ENCODE measurements around the gene ZNF275. TPM values are rescaled to one million over a fixed set of nuclear protein-coding genes. Genes with fewer than 3 reads are reported as not detected.

The ZNF275 gene
- total and polyA plus RNA-seq, 9 donors, result 27.5 to 75.9 (median 49.6) TPM

GRCh38 chrX:153339662-153340061, 5.7 kb downstream of the ZNF275 start:
- no peak for DNase-seq

DNA sequence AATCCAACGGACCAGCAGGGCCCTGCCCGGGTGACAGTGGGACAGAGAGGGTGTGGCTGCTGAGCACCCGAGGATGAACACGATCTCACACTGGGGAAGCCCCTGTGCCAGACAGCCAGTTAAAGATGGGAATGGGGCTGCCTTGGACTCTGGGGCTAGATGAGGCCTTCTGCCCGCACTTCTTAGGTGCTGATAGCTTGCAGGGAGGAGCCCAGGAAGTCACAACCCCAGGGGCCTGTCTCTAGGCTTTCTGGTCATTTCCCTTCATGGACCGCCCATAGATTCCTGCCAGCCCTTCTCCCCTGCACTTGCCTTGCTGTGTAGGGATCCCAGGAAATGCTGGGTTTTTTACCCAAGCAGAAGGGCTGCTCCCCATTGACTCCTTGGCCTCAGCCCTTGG, 6.2 kb downstream of the ZNF275 start:
- WGBS, 3 donors, result 76 to 87% (median 80%) methylated on average over 6 of the region's 6 CpGs
- intact Hi-C loops (cut with DNase I), result no loop called here
- Histone ChIP-seq H3K27me3 (no peaks in the 10 kb centered on the region), H3K27ac (no peak overlapping the region), H3K9me3 (peaks cover 0 to 5% of the 10 kb centered on the region in 2 donors), H3K36me3 (no peaks in the 10 kb centered on the region), H3K4me3 (no peak overlapping the region), H3K4me1 (ENCODE audit: insufficient read depth) (peaks cover 10% of the 10 kb centered on the region)
- DNase-seq, result no peak
- no peak for TF ChIP-seq CTCF (IDR thresholded peaks at IDR 0.05)
- TF ChIP-seq EP300 (IDR thresholded peaks at IDR 0.05), result no peak
- no peak for TF ChIP-seq POLR2A (IDR thresholded peaks at IDR 0.05)

More at GRCh38 chrX:153339662-153340061, 5.7 kb downstream of the ZNF275 start:
- Histone ChIP-seq H3K4me3 (no peak overlapping the region), H3K27me3 (no peaks in the 10 kb centered on the region), H3K9me3 (peaks cover 0 to 5% of the 10 kb centered on the region in 2 donors), H3K4me1 (ENCODE audit: insufficient read depth) (peaks cover 10% of the 10 kb centered on the region), H3K27ac (no peak overlapping the region), H3K36me3 (no peaks in the 10 kb centered on the region)
- intact Hi-C loops (cut with DNase I), result no loop called here
- 79 to 81% (median 80%) methylated on average over 4 of the region's 4 CpGs for WGBS, 3 donors
- TF ChIP-seq POLR2A (IDR thresholded peaks at IDR 0.05) (no peak), EP300 (IDR thresholded peaks at IDR 0.05) (no peak), CTCF (IDR thresholded peaks at IDR 0.05) (no peak)

- no peaks in the 10 kb centered on the region for H3K27me3 ChIP-seq
- no peak overlapping the region for H3K27ac ChIP-seq
- H3K4me1 ChIP-seq (ENCODE audit: insufficient read depth), result peaks cover 7% of the 10 kb centered on the region
- no peak overlapping the region for H3K4me3 ChIP-seq
- intact Hi-C loops (cut with DNase I), result no loop called here
- TF ChIP-seq POLR2A (IDR thresholded peaks at IDR 0.05), result no peak
- TF ChIP-seq CTCF (IDR thresholded peaks at IDR 0.05), result no peak
- no peak for TF ChIP-seq EP300 (IDR thresholded peaks at IDR 0.05)
- 54 to 72% (median 58%) methylated on average over 9 of the region's 9 CpGs for WGBS, 3 donors
- no peaks in the 10 kb centered on the region for H3K36me3 ChIP-seq
- H3K9me3 ChIP-seq, result peaks cover 0 to 5% of the 10 kb centered on the region in 2 donors
- DNase-seq, result no peak
Observed at GRCh38 chrX:153342762-153343558, 9.0 kb downstream of the ZNF275 start.

GRCh38 chrX:153343674-153344073, 9.7 kb downstream of the ZNF275 start:
- DNase-seq, result no peak
- Histone ChIP-seq H3K36me3 (no peaks in the 10 kb centered on the region), H3K4me1 (ENCODE audit: insufficient read depth) (peaks cover 7% of the 10 kb centered on the region), H3K27me3 (no peaks in the 10 kb centered on the region), H3K9me3 (peaks cover 0 to 5% of the 10 kb centered on the region in 2 donors), H3K27ac (no peak overlapping the region), H3K4me3 (no peak overlapping the region)
- intact Hi-C loops (cut with DNase I), result no loop called here
- TF ChIP-seq POLR2A (IDR thresholded peaks at IDR 0.05) (no peak), CTCF (IDR thresholded peaks at IDR 0.05) (no peak), EP300 (IDR thresholded peaks at IDR 0.05) (no peak)
- WGBS, 3 donors, result 60 to 65% (median 63%) methylated on average over 2 of the region's 2 CpGs
